Mesenteric fat pad (tissue), 1 donor: ENCODE measurements around the gene HS1BP3. TPM values are rescaled to one million over a fixed set of nuclear protein-coding genes. Genes with fewer than 3 reads are reported as not detected.

Source experiments
- DNase-seq: peaks from one replicate; pipeline ENCODE4 v3.0.0-alpha.2; 2020; ENCODE audit warnings: low spot score
- long read RNA-seq: library from polyadenylated mRNA; unstranded; transcript quantifications from one replicate; pipeline ENCODE4 v2.0.0, GENCODE V29; 2020
- total RNA-seq: library from RNA; stranded (reverse); fragmentation: NEBNext Ultra II Directional; extraction: Animal tissue kit (Norgen Biotek cat#: 25700); gene quantifications from one replicate; pipeline ENCODE4 v1.2.1, GENCODE V29; 2021
- donor health status: DM: yes; HTN: yes; CAD: no.

The HS1BP3 gene
- 28.8 TPM for total RNA-seq
- long read RNA-seq, full-length matches to known transcripts, result 51 of 96 reads
- long read RNA-seq, partial matches to known transcripts, result 28 of 96 reads
- long read RNA-seq, other reads (novel, unspliced or antisense), result 17 of 96 reads

- peak; percentile 96 for DNase-seq
These were observed at the start of gene HS1BP3 for GRCh38 chr2:20650877-20651730. Gene HS1BP3 (minus strand): TSS chr2:20651098. CDS start chr2:20651063, 35 bp downstream.

GRCh38 chr2:20698916-20699613, 48.2 kb upstream of the HS1BP3 start:
- DNase-seq, result no peak

- no peak for DNase-seq
These were observed 46.5 kb upstream of the HS1BP3 start for GRCh38 chr2:20697322-20697934.

- DNase-seq, result no peak
These were observed 45.5 kb upstream of the HS1BP3 start for GRCh38 chr2:20696366-20696765.

DNA sequence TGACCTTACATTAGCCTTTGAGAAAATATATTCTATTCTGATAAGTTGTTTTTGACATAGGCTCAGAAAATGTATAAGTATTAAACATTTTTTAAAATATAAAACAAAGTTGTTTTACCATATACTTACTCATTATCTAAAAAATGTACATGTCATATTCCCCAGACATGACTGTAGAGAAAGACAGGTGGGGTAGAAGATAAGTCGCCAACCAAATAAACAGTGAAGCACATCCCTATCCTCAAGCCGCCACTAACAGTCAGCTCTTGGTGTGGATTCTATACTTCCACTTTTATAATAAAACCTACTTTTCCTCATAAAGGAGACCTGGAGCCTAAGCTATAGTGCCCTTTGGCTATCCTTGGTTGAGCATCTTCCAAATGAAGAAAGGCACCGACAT, 42.4 kb upstream of the HS1BP3 start:
- no peak for DNase-seq

- DNase-seq, result no peak
These were observed 41.2 kb upstream of the HS1BP3 start for GRCh38 chr2:20692081-20692480.

DNA sequence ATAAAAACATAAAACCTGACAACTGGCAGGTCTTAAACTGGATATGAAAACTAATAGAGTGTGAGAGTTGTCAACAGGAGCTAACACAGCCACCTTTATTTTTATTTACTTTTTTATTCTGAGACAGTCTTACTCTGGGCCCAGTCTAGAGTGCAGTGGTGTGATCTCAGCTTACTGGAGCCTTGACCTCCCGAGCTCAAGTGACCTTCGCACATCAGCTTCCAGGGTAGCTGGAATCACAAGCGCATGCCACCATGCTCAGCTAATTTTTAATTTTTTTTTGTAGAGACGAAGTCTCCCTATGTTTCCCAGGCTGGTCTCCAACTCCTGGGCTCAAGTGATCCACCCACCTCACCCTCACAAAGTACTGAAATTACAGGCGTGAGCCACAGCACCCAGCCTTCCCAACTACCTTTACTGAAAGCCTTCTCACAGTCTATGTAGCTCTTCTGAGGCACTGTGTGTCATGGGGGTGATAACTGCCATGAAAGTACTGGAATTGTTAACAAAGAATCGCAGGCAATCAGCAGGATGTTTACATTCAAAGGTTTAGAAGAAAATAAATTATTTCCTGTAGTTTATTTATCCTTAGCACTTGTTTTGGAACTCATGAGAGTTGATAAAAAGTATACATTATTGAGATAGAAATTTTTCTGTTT, 40.3 kb upstream of the HS1BP3 start:
- no peak for DNase-seq

DNA sequence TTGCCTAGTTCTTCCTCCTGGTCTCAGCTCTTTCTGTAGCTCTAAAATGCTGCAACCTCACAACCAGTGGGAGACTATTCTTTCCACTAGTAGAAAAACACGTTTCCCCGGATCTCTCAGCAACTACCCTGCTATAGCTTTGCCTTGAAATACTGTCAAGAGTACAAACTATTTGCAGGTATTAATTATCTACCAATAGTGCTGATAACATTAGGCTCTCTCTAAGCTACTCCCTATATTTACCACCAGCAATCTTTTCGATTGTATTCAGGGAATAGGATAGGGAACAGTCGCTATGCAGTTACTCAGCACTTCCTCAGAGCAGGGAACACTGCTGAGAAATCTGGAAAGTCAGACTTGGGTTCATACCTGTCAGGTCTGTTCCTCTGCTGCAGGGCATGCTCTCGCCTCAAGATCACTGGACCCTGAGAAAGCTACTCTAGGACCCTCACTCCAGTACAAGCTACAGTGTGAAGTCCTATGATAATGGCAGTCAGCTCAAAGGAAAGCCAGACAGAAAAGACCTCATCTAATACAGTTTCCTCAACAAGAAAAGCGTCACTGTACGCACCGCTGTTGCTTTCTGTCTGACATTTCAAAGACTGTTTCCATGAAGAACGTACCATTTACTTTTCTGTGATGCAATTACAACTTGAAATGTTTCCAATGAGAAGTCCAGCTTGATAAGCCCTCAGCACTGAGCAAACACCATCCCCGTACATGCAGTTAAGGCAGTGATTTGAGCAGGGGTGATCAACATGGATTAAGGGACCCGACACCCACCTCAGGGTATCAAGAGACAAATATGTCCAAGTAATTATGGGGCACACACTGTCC, 38.7 kb upstream of the HS1BP3 start:
- no peak for DNase-seq

DNA sequence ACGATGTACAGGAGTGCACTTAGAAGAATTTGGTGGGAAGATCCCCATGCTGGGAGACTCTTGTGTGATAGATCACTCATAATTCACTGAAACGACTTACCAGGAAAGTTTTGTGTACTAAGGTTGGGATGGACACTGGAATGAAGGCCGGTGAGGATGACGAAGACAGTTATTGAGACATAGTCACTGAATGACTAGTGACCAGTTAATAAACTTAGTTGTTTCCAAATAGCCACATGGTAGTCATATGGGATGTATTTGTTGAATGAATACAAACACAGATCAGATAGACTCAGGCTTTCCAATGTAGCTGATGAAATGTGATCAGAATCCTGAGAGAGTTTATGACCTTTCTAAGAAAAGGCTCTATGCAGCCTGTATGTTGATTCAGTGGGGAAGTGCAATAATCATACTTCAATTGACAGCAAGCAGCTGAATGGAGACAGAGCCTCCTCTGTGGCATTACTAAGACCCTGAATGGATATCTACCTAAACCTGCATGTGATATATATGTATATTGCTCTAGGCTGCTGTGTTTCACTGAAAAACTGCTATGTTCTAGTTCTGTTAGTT, 36.4 kb upstream of the HS1BP3 start:
- DNase-seq, result no peak

DNA sequence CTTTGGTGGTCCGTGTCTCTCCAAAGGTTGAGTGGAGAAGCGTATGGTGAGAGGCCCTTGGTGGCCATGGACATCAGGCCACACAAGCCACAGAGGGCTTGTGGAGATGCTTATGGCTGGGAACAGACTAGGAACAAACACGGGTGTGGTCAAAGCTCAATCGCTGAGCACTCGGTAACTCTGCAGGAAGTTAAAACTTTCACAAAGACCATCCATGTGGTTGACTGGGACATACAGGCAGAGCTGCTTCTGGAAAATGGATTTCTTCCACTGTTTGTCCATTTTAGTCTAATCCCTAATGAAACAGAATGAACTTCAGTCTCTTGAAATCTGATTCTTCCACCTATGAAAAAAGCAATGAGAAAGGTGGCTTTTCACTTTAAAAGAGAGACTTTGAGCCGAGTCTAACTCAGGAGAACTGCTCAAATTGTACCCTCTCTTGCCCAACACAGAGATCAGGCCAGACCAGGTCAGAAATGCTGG, 33.7 kb upstream of the HS1BP3 start:
- no peak for DNase-seq

DNA sequence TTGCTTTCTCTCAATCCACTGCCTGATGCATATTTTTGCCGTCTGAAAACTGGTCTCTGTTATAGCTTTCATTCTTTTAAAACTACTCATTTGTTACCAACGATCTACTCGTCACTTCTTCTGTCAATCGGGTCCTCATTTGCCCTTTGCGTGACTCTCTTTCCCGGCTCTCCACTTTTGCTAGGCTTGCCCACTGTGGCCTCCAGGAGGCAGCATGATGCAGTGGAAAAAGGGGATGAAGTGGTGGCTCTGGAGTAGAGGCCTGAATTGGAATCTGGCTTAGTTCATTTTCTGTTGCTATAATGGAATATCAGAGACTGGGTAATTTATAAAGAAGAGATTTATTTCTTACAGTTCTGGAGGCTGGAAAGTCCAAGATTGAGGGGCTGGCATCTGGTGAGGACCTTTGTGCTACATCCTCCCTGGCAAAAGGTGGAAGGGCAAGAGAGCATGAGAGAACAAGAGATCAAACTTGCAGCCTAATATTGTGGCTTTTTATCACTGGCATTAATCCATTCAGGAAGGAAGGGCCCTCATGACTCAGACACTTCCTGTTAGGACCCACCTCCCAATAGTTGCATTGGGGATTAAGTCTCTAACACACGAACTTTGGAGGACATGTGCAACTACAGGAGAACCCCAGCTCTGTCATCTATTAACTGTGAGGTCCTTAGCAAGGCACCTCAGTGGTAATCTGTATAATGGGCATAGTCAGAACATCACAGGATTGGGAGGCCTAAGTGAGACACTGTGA, 31.4 kb upstream of the HS1BP3 start:
- DNase-seq, result no peak

- DNase-seq, result no peak
These were observed 30.0 kb upstream of the HS1BP3 start for GRCh38 chr2:20680744-20681375.

DNA sequence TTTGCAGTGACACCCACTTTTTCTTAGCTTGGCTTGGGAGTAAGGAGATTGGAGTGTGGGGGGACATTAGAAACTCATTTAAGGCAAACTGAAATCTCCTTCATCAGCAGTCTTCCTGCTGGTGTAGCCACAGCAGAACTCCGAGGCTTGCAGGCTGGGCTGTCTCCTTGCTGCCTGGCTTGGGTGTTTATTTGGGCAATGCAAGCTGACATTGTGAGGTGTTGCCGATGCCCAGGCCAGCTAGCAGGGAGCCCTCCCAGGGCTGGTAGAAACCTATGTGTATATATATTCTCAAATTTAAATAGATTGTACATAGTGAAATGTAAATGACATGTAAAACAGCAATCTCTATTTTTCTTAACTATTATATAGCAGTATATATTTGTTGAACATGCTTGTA, 27.9 kb upstream of the HS1BP3 start:
- DNase-seq, result no peak

- no peak for DNase-seq
These were observed 27.1 kb upstream of the HS1BP3 start for GRCh38 chr2:20678086-20678395.

GRCh38 chr2:20677301-20678085, 26.6 kb upstream of the HS1BP3 start:
- no peak for DNase-seq

DNA sequence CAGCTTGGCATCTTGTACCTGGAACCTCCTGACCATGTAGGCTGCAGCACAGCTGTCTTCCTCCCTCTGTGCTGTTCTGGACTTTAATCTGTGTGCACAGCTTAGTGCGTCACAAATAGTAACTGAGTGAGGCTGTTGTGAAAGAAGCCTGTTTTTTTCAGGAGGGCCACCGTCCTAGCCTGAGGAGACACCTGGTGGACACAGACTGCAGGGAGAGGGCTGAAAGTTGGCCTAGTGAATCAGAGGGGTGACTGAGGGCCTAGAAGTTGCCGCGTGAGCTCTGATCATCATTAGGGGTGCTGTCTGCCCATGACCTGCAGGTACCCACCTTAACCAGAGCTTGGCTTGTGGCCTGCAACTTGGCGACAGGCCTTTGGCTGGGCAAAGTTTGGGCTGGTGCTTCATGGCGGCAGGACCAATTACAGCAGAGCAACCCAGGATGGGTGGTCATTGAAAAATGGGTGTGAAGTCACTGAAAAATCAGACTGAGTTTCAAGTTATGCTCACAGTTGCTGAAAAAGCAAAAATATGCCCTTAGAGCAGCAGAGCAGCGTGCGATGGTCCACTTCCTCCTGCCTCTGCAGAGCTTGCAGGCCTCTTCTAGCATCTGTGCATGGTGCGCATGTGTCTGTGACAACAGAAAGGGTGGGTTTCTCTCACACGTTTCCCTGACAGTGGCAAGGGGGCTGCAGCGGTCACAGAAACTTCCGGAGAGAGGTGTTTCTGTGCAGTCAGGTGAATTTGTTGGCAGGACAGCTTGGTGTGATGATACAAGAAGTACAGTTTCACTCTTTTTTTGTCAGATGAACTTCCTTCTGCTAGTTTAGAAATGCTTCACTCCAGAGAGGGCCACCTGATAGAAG, 25.7 kb upstream of the HS1BP3 start:
- DNase-seq, result no peak

DNA sequence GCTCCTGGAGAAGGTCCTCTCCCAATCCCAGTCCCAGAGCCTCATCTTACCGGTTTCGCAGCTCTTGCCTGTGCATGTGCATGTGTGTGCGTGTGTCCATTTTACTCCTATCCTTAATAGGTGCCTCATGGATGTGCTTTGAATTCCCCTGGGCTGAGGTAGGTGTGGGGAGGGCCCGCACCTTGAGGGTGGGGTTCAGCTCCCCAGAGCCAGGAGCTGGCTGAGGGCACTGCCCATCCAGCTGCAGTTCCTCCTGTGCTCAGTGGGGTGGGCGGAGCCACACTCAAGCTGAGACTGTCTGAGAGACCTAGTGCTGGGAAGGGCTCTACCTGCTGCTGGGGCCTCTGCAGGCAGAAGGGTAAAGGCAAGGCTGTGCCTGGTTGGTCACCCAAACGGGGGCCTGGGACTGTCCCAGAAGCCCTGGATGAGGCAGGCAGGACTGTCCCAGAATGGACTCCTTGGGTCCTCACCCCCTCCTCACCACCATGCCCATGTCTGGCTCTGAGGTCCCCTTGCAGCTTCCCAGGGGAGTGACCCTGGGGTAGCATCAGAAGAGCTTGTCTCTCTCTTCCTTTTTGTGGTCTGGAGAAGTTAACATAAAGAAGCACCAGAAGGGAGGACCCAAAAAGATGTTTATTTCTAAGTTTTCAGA, 24.9 kb upstream of the HS1BP3 start:
- DNase-seq, result no peak
